Measurements from ENCODE around the gene ZNF865. TPM values are rescaled to one million over a fixed set of nuclear protein-coding genes. Genes with fewer than 3 reads are reported as not detected.

ZNF865 gene
- total and polyA plus RNA-seq, 10 of the 15 experiments (the other 5 are each of a cell fraction or from before 2014, with no cell fraction given): 0.02 to 18.3 (median 0.90) TPM

DNA sequence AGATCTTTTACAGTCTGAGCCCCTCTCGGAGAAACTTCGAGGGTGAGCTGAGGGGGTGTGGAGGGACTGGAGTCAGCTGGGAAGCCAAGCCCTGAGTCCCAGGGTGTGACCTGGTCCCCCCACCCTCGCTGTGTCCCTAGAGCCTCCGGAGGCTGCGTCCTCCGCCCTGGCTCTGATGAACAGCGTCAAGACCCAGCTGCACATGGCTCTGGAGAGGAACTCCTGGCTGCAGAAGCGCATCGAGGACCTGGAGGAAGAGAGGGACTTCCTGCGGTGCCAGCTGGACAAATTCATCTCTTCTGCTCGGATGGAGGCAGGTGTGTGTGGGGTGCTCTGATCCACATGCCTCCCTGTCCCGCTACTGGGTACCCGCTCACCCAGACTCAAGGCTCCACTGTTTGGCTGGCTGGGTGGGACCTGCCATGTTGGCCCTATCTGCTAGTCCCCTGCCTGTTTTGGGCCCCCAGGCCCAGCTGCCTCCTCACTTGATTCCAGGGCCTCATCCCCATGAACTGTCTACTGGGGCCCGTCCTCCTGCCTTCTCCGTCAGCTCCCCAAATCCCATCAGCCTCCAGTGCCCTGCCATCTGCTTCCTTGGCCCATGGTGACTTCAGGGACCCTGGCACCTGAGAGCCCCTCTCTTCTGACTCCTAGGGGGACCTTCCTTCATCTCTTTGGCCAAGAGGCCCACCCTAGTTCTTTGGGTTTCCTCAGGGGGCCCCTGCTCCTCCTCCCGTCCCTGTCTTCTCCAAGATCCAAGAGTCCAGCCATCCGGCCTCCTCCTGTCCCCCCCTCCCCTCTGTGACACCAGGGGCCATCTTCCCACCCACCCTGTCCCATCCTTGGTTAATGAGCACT, 44.0 kb downstream of the ZNF865 start:
- ChIA-PET CTCF (interaction anchor here (0.6 to 4.8 kb wide), 10 partner anchors 12 to 265 kb away, joined by 3 to 52 read pairs (median 6); partner anchors contain the start of gene ZNF865), SMC1A (ENCODE audit: uncharacterized antibody, unreplicated experiment) (interaction anchor here (1.1 kb wide), 1 partner anchor 10 kb away, joined by 3 read pairs; no protein-coding TSS in a partner anchor), POLR2A (interaction anchor here (0.6 to 3.1 kb wide), 7 partner anchors 7 to 49 kb away, joined by 3 to 28 read pairs (median 3); partner anchors contain the start of genes ZNF524 and ZNF784), RAD21 (ENCODE audit: unreplicated experiment) (interaction anchor here (1.0 to 4.4 kb wide), 2 partner anchors 12 to 17 kb away, joined by 3 to 36 read pairs; no protein-coding TSS in a partner anchor)
- Histone ChIP-seq H3K9me3 (replicated peaks; ENCODE audit: control insufficient read depth, insufficient read depth, low read length) (no peaks in the 10 kb centered on the region), H4K20me1 (ENCODE audit: control insufficient read depth, insufficient read depth) (no peaks in the 10 kb centered on the region), H3K27ac (ENCODE audit: control insufficient read depth, insufficient read depth) (peak overlapping the region; percentile 90), H3K4me1 (ENCODE audit: control insufficient read depth, insufficient read depth, low read length) (peaks cover 22% of the 10 kb centered on the region), H3K79me2 (ENCODE audit: control insufficient read depth, insufficient read depth, low read length) (peaks cover 37% of the 10 kb centered on the region), H3K4me2 (ENCODE audit: control insufficient read depth, insufficient read depth) (peak overlapping the region; percentile 95), H3K4me3 (peak overlapping the region; percentile 99), H3K9ac (ENCODE audit: control insufficient read depth, insufficient read depth, low read length) (peak overlapping the region; percentile 91), H3K36me3 (ENCODE audit: control insufficient read depth in 2 of 2, insufficient read depth in 2 of 2, low read length in 1 of 2) (peaks cover 1 to 2% of the 10 kb centered on the region in 2 experiments; a peak in 2 of 4 replicates), H2AFZ (ENCODE audit: control insufficient read depth, low read depth, low read length) (no peak overlapping the region; the same call in 1 of the 2 replicates), H3K27me3 (replicated peaks in 1 of 2; ENCODE audit: control insufficient read depth in 2 of 2, insufficient read depth in 2 of 2, low read length in 1 of 2) (no peaks in the 10 kb centered on the region)
- no peak for DNase-seq (ENCODE audit: low read depth, low spot score)
- TF ChIP-seq EED (IDR thresholded peaks at IDR 0.05; ENCODE audit: low read depth) (no peak), POLR2A (IDR thresholded peaks at IDR 0.05; ENCODE audit: low read depth, low read length) (0 out of 2 replicates have a peak, but pooled peaks have one; percentile 24), MTA3 (IDR thresholded peaks at IDR 0.05; ENCODE audit: borderline replicate concordance, low read length) (no peak), CHD4 (IDR thresholded peaks at IDR 0.05) (no peak), CBX5 (IDR thresholded peaks at IDR 0.05; ENCODE audit: low read depth) (no peak), SPI1 (IDR thresholded peaks at IDR 0.05; ENCODE audit: borderline replicate concordance, insufficient read depth, low read depth, low read length) (0 out of 2 replicates have a peak, but pooled peaks have one; percentile 1), TCF3 (IDR thresholded peaks at IDR 0.05; ENCODE audit: borderline replicate concordance, insufficient read depth, low read depth, low read length) (no peak), CHD2 (IDR thresholded peaks at IDR 0.05; ENCODE audit: borderline replicate concordance, low read depth, low read length) (no peak), KDM1A (IDR thresholded peaks at IDR 0.05; ENCODE audit: borderline replicate concordance) (no peak), MEF2A (IDR thresholded peaks at IDR 0.05; ENCODE audit: insufficient read depth, low read depth, low read length) (no peak), NRF1 (conservative IDR thresholded peaks at IDR 0.05; ENCODE audit: low read depth, low read length) (no peak), MYC (IDR thresholded peaks at IDR 0.05; ENCODE audit: insufficient read depth, insufficient read length, insufficient replicate concordance, low read length, severe bottlenecking) (no peak), BMI1 (IDR thresholded peaks at IDR 0.05; ENCODE audit: borderline replicate concordance) (no peak)
- TF ChIP-seq, protein P1, sequence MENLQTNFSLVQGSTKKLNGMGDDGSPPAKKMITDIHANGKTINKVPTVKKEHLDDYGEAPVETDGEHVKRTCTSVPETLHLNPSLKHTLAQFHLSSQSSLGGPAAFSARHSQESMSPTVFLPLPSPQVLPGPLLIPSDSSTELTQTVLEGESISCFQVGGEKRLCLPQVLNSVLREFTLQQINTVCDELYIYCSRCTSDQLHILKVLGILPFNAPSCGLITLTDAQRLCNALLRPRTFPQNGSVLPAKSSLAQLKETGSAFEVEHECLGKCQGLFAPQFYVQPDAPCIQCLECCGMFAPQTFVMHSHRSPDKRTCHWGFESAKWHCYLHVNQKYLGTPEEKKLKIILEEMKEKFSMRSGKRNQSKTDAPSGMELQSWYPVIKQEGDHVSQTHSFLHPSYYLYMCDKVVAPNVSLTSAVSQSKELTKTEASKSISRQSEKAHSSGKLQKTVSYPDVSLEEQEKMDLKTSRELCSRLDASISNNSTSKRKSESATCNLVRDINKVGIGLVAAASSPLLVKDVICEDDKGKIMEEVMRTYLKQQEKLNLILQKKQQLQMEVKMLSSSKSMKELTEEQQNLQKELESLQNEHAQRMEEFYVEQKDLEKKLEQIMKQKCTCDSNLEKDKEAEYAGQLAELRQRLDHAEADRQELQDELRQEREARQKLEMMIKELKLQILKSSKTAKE (IDR thresholded peaks at IDR 0.05; ENCODE audit: low read depth, poor library complexity, severe bottlenecking): no peak
- TF ChIP-seq, protein P2, sequence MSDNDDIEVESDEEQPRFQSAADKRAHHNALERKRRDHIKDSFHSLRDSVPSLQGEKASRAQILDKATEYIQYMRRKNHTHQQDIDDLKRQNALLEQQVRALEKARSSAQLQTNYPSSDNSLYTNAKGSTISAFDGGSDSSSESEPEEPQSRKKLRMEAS (IDR thresholded peaks at IDR 0.05; ENCODE audit: low read depth, low read length): no peak
- TF ChIP-seq, protein P3, sequence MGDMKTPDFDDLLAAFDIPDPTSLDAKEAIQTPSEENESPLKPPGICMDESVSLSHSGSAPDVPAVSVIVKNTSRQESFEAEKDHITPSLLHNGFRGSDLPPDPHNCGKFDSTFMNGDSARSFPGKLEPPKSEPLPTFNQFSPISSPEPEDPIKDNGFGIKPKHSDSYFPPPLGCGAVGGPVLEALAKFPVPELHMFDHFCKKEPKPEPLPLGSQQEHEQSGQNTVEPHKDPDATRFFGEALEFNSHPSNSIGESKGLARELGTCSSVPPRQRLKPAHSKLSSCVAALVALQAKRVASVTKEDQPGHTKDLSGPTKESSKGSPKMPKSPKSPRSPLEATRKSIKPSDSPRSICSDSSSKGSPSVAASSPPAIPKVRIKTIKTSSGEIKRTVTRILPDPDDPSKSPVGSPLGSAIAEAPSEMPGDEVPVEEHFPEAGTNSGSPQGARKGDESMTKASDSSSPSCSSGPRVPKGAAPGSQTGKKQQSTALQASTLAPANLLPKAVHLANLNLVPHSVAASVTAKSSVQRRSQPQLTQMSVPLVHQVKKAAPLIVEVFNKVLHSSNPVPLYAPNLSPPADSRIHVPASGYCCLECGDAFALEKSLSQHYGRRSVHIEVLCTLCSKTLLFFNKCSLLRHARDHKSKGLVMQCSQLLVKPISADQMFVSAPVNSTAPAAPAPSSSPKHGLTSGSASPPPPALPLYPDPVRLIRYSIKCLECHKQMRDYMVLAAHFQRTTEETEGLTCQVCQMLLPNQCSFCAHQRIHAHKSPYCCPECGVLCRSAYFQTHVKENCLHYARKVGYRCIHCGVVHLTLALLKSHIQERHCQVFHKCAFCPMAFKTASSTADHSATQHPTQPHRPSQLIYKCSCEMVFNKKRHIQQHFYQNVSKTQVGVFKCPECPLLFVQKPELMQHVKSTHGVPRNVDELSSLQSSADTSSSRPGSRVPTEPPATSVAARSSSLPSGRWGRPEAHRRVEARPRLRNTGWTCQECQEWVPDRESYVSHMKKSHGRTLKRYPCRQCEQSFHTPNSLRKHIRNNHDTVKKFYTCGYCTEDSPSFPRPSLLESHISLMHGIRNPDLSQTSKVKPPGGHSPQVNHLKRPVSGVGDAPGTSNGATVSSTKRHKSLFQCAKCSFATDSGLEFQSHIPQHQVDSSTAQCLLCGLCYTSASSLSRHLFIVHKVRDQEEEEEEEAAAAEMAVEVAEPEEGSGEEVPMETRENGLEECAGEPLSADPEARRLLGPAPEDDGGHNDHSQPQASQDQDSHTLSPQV (IDR thresholded peaks at IDR 0.05): no peak
- no peak for ATAC-seq
- intact Hi-C loops (cut with micrococcal nuclease; ENCODE audit: unreplicated experiment): no loop called here
- no peak for FAIRE-seq
- in situ Hi-C loops (cut with MboI): loop anchor here (5.0 to 25.0 kb wide), 3 partner anchors 663 to 1512 kb away; partner anchors contain the start of genes CNOT3, LENG9 and ZSCAN5A
- no TSS peak for BruUV-seq (replicated peaks)
- 55% methylated on average over 16 of the region's 17 CpGs for WGBS (ENCODE audit: insufficient coverage, insufficient replicate concordance, low lambda C conversion rate, missing lambda C conversion rate)
